Panc1 (cell line): Measurements from ENCODE around the gene TRAPPC6A. TPM values are rescaled to one million over a fixed set of nuclear protein-coding genes. Genes with fewer than 3 reads are reported as not detected.

Source experiments
- ATAC-seq: fragments of 200-7000 bp; cut with Tn5 transposase; 2 replicates; pipeline ENCODE4 v1.9.1; 2020; ENCODE audit warnings: mild to moderate bottlenecking, moderate library complexity
- BruUV-seq: library from RNA; stranded (reverse); fragments of 400-500 nt; replicated peaks from 2 replicates; lab custom pipeline; 2021; lab: Mats Ljungman, UMichigan
- CTCF ChIA-PET: fragments of 300-600 bp; sonication (Branson Sonifier 250); formaldehyde crosslinking; loops from one replicate; lab custom pipeline; 2022; ENCODE audit warnings: antibody characterized with exemption; lab: Charles Lee
- POLR2A ChIA-PET: fragments of 300-600 bp; sonication (Branson Sonifier 250); formaldehyde crosslinking; loops from one replicate; lab custom pipeline; 2022; ENCODE audit warnings: antibody characterized with exemption; lab: Charles Lee
- DNase-seq: peaks from one replicate; pipeline ENCODE4 v3.0.0-alpha.2; 2010; ENCODE audit warnings: low read depth, low spot score
- H3K27ac ChIP-seq: 2 replicates; pipeline ENCODE4 v1.5.1; 2011; ENCODE audit warnings: mild to moderate bottlenecking, low read length, inconsistent platforms
- H3K27me3 ChIP-seq: fragments of 200-500 bp; sonication (Bioruptor generic); 2 replicates; pipeline ENCODE4 v1.6.0; 2014; ENCODE audit warnings: low read length, inconsistent platforms; ENCODE audit not compliant: control insufficient read depth, insufficient read depth
- H3K36me3 ChIP-seq: fragments of 200-500 bp; sonication (Bioruptor generic); 2 replicates; pipeline ENCODE4 v1.5.1; 2014; ENCODE audit warnings: inconsistent platforms, mild to moderate bottlenecking, low read length, moderate library complexity; ENCODE audit not compliant: control insufficient read depth, insufficient read depth
- H3K4me1 ChIP-seq: 2 replicates; pipeline ENCODE4 v1.5.1; 2011; ENCODE audit warnings: inconsistent platforms, mild to moderate bottlenecking, low read length, moderate library complexity; ENCODE audit not compliant: control insufficient read depth, insufficient read depth
- H3K4me3 ChIP-seq, 2 experiments: 2 replicates each; pipeline ENCODE4 v1.5.1; 2011 to 2012; ENCODE audit warnings: low read depth in 2 of 2, low read length in 2 of 2, mild to moderate bottlenecking in 2 of 2, inconsistent platforms in 1 of 2, moderate library complexity in 1 of 2
- H3K9me3 ChIP-seq: fragments of 200-500 bp; sonication (Bioruptor generic); 2 replicates; pipeline ENCODE4 v1.5.1; 2014; ENCODE audit warnings: low read depth, mild to moderate bottlenecking, inconsistent platforms, low read length, moderate library complexity; ENCODE audit not compliant: control insufficient read depth, insufficient read depth
- CTCF ChIP-seq: fragments of 450-650 bp; IDR thresholded peaks from 2 replicates; pipeline ENCODE4 v1.5.1; 2017; ENCODE audit warnings: mild to moderate bottlenecking
- POLR2AphosphoS5 ChIP-seq: IDR thresholded peaks from 2 replicates; pipeline ENCODE4 v1.6.1; 2012; ENCODE audit warnings: mild to moderate bottlenecking, low read depth, low read length, moderate library complexity
- REST ChIP-seq, 2 experiments: IDR thresholded peaks; 2 replicates each; pipeline ENCODE4 v1.6.1; 2011 to 2012; ENCODE audit warnings: low read depth in 2 of 2, control low read depth in 1 of 2, low read length in 1 of 2, mild to moderate bottlenecking in 1 of 2, moderate library complexity in 1 of 2; ENCODE audit not compliant: insufficient read depth in 1 of 2
- SIN3A ChIP-seq: IDR thresholded peaks from 2 replicates; pipeline ENCODE4 v1.6.1; 2012; ENCODE audit warnings: low read depth, mild to moderate bottlenecking, low read length, moderate library complexity, borderline replicate concordance; ENCODE audit not compliant: insufficient read depth
- TCF7L2 ChIP-seq: IDR thresholded peaks from 2 replicates; pipeline ENCODE4 v1.6.1; 2011; ENCODE audit warnings: mild to moderate bottlenecking, low read depth, low read length, inconsistent platforms
- in situ Hi-C: cut with HindIII; loops from 2 replicates; pipeline ENCODE4 v1.10.0; 2016; ENCODE audit warnings: low sequenced_read_pairs, low pct_unique_long_range_greater_than_20kb
- intact Hi-C: fragments of 100-400 bp; cut with micrococcal nuclease; formaldehyde crosslinking; loops from one replicate; pipeline ENCODE4 v1.10.0; 2022; ENCODE audit not compliant: unreplicated experiment
- total RNA-seq: library from RNA; stranded (reverse); gene quantifications from one replicate; pipeline ENCODE4 v1.2.1, GENCODE V29; 2021; ENCODE audit not compliant: unreplicated experiment

Gene TRAPPC6A
- total RNA-seq, 1 experiment from 2014 or later: 24.7 TPM

DNA sequence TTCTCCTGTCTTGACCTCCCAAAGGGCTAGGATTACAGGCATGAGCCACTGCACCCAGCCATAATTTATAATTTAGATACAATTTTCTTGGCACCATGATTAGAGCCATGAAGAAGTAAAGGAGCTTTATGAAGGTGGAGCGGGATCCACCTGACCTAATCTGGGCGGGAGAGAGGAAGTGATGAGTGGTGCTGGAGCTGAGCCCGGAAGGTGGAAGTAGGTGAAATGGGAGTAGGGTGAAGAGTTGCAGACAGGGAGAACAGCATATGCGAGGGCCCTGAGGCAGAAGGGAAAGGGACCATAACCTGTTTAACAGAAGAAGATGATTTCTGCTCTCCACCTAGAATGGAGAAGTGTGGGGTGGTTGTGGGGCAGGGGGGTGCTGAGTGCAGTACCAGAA, 4.7 kb upstream of the TRAPPC6A start:
- ATAC-seq (no peak), DNase-seq (no peak)
- Histone ChIP-seq H3K27ac (no peak overlapping the region), H3K4me3 (no peak overlapping the region), H3K36me3 (no peaks in the 10 kb centered on the region), H3K9me3 (no peaks in the 10 kb centered on the region), H3K27me3 (no peaks in the 10 kb centered on the region), H3K4me1 (no peaks in the 10 kb centered on the region)
- intact Hi-C loops (no loop called here), in situ Hi-C loops (no loop called here)
- ChIA-PET POLR2A (no interaction called here), CTCF (interaction anchor here (0.6 kb wide), 1 partner anchor 18 kb away, joined by 3 read pairs; no protein-coding TSS in a partner anchor)
- no TSS peak for BruUV-seq
- TF ChIP-seq REST (IDR thresholded peaks at IDR 0.05; ENCODE audit: insufficient read depth in 1 of 2, low read depth in 2 of 2, low read length in 1 of 2) (no peak), SIN3A (no peak), CTCF (no peak), TCF7L2 (no peak), POLR2AphosphoS5 (no peak)

DNA sequence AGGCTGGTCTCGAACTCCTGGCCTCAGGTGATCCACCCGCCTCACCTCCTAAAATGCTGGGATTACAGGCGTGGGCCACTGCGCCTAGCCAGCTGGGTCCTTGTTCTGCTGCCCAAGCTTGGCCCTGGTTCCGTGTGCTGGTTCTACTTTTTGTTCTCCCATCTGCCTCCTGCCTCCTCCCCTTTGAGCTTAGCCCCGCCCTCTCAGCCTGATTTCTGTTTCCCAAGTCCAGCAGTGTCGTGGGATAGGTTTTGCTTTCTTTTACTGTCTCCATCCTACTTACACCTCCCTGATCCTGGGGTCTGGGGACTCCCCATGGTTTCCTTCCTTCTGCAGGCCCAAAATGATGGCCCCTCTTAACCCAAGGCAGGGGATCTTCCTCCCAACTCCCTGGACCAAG, 2.9 kb upstream of the TRAPPC6A start:
- H3K27me3 ChIP-seq: no peaks in the 10 kb centered on the region
- in situ Hi-C loops: no loop called here
- ChIA-PET POLR2A (no interaction called here), CTCF (interaction anchor here (0.6 kb wide), 1 partner anchor 19 kb away, joined by 5 read pairs; no protein-coding TSS in a partner anchor)
- H3K4me3 ChIP-seq: no peak overlapping the region
- no TSS peak for BruUV-seq
- no peak overlapping the region for H3K27ac ChIP-seq
- H3K4me1 ChIP-seq: no peaks in the 10 kb centered on the region
- H3K36me3 ChIP-seq: no peaks in the 10 kb centered on the region
- DNase-seq (no peak), ATAC-seq (no peak)
- no peaks in the 10 kb centered on the region for H3K9me3 ChIP-seq
- TF ChIP-seq REST (IDR thresholded peaks at IDR 0.05; ENCODE audit: insufficient read depth in 1 of 2, low read depth in 2 of 2, low read length in 1 of 2) (no peak), CTCF (no peak), TCF7L2 (no peak), POLR2AphosphoS5 (no peak), SIN3A (no peak)
- intact Hi-C loops: no loop called here
